Stimulated activated CD4-positive, alpha-beta T cell treated with anti-CD3 and anti-CD28 coated beads, Interleukin-4, amount 100 ng/mL, for 1 hour (primary cell): ENCODE measurements around the gene HELQ.

Experiments
- DNase-seq: peaks from one replicate; pipeline ENCODE4 v3.0.0-alpha.2; 2020

Gene HELQ

DNA sequence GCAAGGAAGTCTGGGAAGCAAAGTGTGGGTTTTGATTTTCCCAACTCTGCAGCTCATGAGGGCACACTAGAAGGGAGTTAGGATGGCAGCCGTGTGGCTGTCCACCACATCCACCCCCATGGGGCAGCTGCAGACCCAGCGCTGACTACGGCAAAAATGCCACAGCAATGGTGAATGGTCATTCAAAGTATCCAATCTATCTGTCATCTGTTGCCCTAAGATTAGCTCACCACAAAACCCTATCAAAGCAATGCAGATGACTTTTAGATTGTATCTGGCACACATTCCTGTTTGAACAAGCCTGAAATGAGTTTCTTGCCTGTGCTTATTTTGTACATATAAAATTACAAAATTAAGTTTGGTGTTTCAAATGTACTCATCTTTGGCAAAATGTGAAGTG is 91.3 kb downstream of the HELQ start:
- no peak for DNase-seq

DNA sequence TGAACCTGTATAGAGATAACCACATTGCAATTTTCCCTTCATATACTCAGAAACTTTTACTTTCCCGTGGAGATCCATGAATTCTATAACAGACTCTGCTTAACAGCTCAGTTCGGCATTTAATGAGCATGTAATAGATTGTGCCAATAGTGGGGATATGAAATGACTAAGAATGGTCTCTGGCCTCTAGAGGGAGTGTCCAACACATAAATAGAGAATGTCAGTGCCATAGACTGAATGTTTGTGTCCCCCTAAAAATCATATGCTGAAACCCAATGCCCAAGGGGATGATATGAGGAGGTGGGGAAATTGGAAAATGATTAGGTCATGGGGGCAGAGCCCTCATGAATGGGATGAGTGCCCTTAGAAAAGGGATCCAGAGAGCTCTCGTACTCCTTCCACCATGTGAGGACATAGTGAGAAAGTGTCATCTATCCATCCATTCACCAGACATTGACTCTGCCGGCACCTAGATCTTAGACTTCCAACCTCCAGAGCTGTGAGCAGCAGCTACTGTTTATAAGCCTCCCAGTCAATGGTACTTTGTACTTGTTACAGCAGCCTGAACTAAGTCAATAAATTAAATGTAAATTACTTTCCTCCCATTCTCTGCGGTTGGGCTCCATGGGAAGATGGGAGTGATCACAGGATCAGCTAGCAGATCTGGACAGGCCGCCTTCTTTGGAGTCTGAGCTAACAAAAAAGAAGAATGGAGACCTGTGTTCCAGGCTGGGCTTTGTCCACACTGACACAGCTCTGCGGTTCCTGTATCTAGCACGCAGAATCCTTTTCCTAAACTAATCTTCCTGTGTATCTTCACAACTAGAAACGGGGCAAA is 92.9 kb downstream of the HELQ start:
- no peak for DNase-seq

DNA sequence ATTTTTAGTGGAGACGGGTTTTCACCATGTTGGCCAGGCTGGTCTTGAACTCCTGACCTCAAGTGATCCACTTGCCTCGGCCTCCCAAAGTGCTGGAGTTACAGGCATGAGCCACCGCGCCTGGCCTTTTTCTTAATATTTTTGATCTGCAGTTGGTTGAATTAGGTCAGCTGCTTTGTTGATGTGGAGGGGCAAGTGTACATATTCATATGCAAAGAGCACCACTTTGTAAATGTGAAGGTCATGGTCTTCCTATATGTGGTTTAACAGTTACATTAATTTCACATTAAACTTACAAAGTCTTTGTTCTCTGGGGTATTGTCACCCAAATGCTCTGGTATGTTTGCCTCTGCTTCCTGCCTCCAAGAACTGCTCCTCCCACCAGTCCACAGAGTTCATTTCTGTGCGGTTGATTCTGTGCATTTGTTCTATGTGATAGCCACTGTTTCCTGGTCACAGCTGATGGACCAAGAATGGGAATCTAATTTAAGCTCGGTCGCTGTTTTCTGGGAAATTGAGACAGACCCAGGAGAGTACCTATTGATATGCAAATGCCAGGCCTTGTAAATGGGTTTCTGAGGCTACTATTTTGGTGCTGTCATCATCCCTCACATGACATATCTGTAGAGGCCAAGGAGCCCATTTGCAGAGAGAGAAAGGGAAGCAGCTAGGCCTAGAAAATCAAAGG is 94.1 kb downstream of the HELQ start:
- DNase-seq, result no peak

DNA sequence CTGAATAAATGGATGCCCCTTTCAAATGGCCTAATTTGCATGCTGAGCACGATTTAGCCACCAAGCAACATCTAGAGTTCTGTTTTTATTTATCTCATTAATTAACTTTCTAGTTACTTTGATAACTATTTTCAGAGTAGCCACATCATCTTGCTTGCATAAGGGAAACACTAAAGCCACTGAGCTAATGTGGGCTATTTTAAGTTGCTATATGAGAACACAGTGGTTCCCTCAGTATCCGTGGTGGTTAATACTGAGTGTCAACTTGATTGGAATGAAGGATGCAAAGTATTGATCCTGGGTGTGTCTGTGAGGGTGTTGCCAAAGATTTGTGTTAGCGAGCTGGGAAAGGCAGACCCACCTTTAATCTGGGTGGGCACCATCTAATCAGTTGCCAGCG is 95.6 kb downstream of the HELQ start:
- DNase-seq, result no peak

DNA sequence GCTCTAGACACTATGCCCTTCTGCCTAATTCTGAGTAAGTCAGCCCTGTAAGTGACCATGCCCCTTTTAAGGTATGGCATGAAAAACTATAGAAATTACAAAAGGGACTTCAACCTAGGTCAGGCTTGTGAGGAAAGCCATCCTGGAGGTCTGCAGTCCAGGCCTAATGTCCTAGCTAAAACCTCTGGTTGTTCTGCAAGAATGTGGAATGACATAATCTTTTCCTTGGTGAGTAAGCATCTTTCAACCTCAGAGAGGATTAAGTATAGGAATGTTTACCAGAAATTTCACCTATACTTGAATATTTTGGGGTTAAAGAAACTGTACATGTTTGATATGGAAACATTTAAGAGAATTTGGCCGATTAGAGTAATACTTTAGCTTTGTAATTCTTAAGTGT is 97.2 kb downstream of the HELQ start:
- no peak for DNase-seq
